Activated CD8-positive, alpha-beta T cell treated with anti-CD3 and anti-CD28 coated beads for 36 hours (primary cell): ENCODE results near the gene PAX6. TPM values are rescaled to one million over a fixed set of nuclear protein-coding genes. Genes with fewer than 3 reads are reported as not detected.

Experiments used
- ATAC-seq: fragments of 200-7000 bp; cut with Tn5 transposase; one replicate; pipeline ENCODE4 v1.10.0; 2021; ENCODE audit warnings: mild to moderate bottlenecking, moderate library complexity
- CTCF ChIA-PET: fragments of 350-600 bp; sonication (Branson Sonifier 250); formaldehyde crosslinking; loops from one replicate; lab custom pipeline; 2021; ENCODE audit warnings: antibody characterized with exemption; lab: Charles Lee
- POLR2A ChIA-PET: fragments of 350-600 bp; sonication (Branson Sonifier 250); formaldehyde crosslinking; loops from one replicate; lab custom pipeline; 2021; ENCODE audit warnings: antibody characterized with exemption; lab: Charles Lee
- DNase-seq: peaks from one replicate; pipeline ENCODE4 v3.0.0-alpha.2; 2020
- H3K27ac Mint-ChIP-seq: one replicate; pipeline ENCODE4 v1.8.0; 2021; ENCODE audit warnings: mild to moderate bottlenecking, mixed read lengths
- H3K27me3 Mint-ChIP-seq: one replicate; pipeline ENCODE4 v1.8.0; 2021; ENCODE audit warnings: mixed read lengths
- H3K36me3 Mint-ChIP-seq: one replicate; pipeline ENCODE4 v1.8.0; 2021; ENCODE audit warnings: low read depth, mixed read lengths
- H3K4me1 Mint-ChIP-seq: one replicate; pipeline ENCODE4 v1.8.0; 2021; ENCODE audit warnings: low read depth, mixed read lengths
- H3K4me3 Mint-ChIP-seq: one replicate; pipeline ENCODE4 v1.8.0; 2021; ENCODE audit warnings: mild to moderate bottlenecking, moderate library complexity, mixed read lengths
- H3K9me3 Mint-ChIP-seq: one replicate; pipeline ENCODE4 v1.8.0; 2021; ENCODE audit warnings: mixed read lengths
- CTCF ChIP-seq: fragments of 200-600 bp; IDR thresholded peaks from one replicate; pipeline ENCODE4 v1.8.0; 2022; ENCODE audit warnings: antibody characterized with exemption, mild to moderate bottlenecking
- intact Hi-C: fragments of 100-400 bp; cut with micrococcal nuclease; formaldehyde crosslinking; loops from one replicate; pipeline ENCODE4 v1.10.0; 2022
- total RNA-seq, 2 experiments: library from RNA; stranded (reverse); gene quantifications; one replicate each; pipeline ENCODE4 v1.2.3, GENCODE V29; 2021

PAX6 gene
- total RNA-seq, 2 experiments from 2014 or later = not detected

- Mint-ChIP-seq H3K4me1 (peaks cover 11% of the 10 kb centered on the region), H3K9me3 (no peaks in the 10 kb centered on the region), H3K36me3 (no peaks in the 10 kb centered on the region), H3K27ac (no peak overlapping the region), H3K4me3 (no peak overlapping the region), H3K27me3 (peaks cover 42% of the 10 kb centered on the region)
- CTCF ChIA-PET = no interaction called here
- no peak for TF ChIP-seq CTCF
- DNase-seq (no peak), ATAC-seq (no peak)
- intact Hi-C loops = no loop called here
- POLR2A ChIA-PET = no interaction called here
Observed at GRCh38 chr11:31830406-31830805, 19.3 kb upstream of the PAX6 start.

- no peaks in the 10 kb centered on the region for H3K36me3 Mint-ChIP-seq
Observed at GRCh38 chr11:31828217-31828616, 17.1 kb upstream of the PAX6 start.

GRCh38 chr11:31827455-31828206 is 16.5 kb upstream of the PAX6 start:
- intact Hi-C loops = no loop called here
- DNase-seq = no peak
- Mint-ChIP-seq H3K9me3 (no peaks in the 10 kb centered on the region), H3K36me3 (no peaks in the 10 kb centered on the region), H3K27ac (no peak overlapping the region), H3K4me3 (no peak overlapping the region), H3K27me3 (peaks cover 65% of the 10 kb centered on the region), H3K4me1 (peaks cover 13% of the 10 kb centered on the region)
- ChIA-PET POLR2A (no interaction called here), CTCF (no interaction called here)
- ATAC-seq = no peak
- no peak for TF ChIP-seq CTCF

More at GRCh38 chr11:31828217-31828616, 17.1 kb upstream of the PAX6 start:
- ATAC-seq = no peak
- peaks cover 13% of the 10 kb centered on the region for H3K4me1 Mint-ChIP-seq
- CTCF ChIA-PET = no interaction called here
- POLR2A ChIA-PET = no interaction called here
- peaks cover 60% of the 10 kb centered on the region for H3K27me3 Mint-ChIP-seq
- no peak overlapping the region for H3K27ac Mint-ChIP-seq
- intact Hi-C loops = no loop called here
- TF ChIP-seq CTCF = no peak
- DNase-seq = no peak
- H3K9me3 Mint-ChIP-seq = no peaks in the 10 kb centered on the region
- H3K4me3 Mint-ChIP-seq = no peak overlapping the region

- Mint-ChIP-seq H3K27ac (no peak overlapping the region), H3K4me3 (no peak overlapping the region), H3K9me3 (no peaks in the 10 kb centered on the region), H3K4me1 (peaks cover 13% of the 10 kb centered on the region), H3K27me3 (peaks cover 72% of the 10 kb centered on the region), H3K36me3 (no peaks in the 10 kb centered on the region)
- DNase-seq (no peak), ATAC-seq (no peak)
- CTCF ChIA-PET = no interaction called here
- intact Hi-C loops = no loop called here
- POLR2A ChIA-PET = no interaction called here
- TF ChIP-seq CTCF = no peak
Observed at GRCh38 chr11:31826536-31827438, 15.7 kb upstream of the PAX6 start.
